Endothelial cell of umbilical vein (primary cell): Measurements from ENCODE around the gene ATAD3A. TPM values are rescaled to one million over a fixed set of nuclear protein-coding genes. Genes with fewer than 3 reads are reported as not detected.
"Not testable (repeated sequence)": the region's sequence is repeated elsewhere in the genome, so short reads cannot be mapped to it uniquely, and the experiment has no call there.

Experiments used
- BruUV-seq: library from RNA; stranded (reverse); fragments of 400-500 nt; replicated peaks from 2 replicates; lab custom pipeline; 2021; lab: Mats Ljungman, UMichigan
- CTCF ChIA-PET: fragments of 300-600, 350-600 bp; sonication (Branson Sonifier 250); formaldehyde crosslinking; loops from one replicate; lab custom pipeline; 2021; ENCODE audit warnings: antibody characterized with exemption, inconsistent platforms; lab: Charles Lee
- POLR2A ChIA-PET: fragments of 300-600, 350-600 bp; sonication (Branson Sonifier 250); formaldehyde crosslinking; loops from one replicate; lab custom pipeline; 2021; ENCODE audit warnings: antibody characterized with exemption, inconsistent platforms; lab: Charles Lee
- DNase-seq: peaks from one replicate; pipeline ENCODE4 v3.0.0-alpha.2; 2011; ENCODE audit warnings: low read depth, low spot score
- FAIRE-seq: peaks from 2 replicates; lab custom pipeline; 2011; peaks lifted over from hg19 to GRCh38; lab: Jason Lieb, UNC
- H2AFZ ChIP-seq: 2 replicates; pipeline ENCODE4 v1.6.0; 2012; ENCODE audit warnings: low read depth, low read length, control low read depth, inconsistent platforms
- H3K27ac ChIP-seq: 2 replicates; pipeline ENCODE4 v1.5.1; 2011; ENCODE audit warnings: low read depth, mild to moderate bottlenecking, control low read depth, low read length, moderate library complexity; ENCODE audit not compliant: insufficient read depth
- H3K27me3 ChIP-seq, 2 experiments: 2 replicates each; pipeline versions ENCODE4 v1.6.0 to v1.6.1; 2011; ENCODE audit warnings: low read length in 2 of 2, mixed read lengths in 1 of 2; ENCODE audit not compliant: control insufficient read depth in 2 of 2, insufficient read depth in 2 of 2
- H3K36me3 ChIP-seq, 2 experiments: 2 replicates in 1 of 2; 3 replicates in 1 of 2; pipeline ENCODE4 v1.5.1; 2011; ENCODE audit warnings: low read length in 2 of 2, mild to moderate bottlenecking in 1 of 2, moderate library complexity in 1 of 2; ENCODE audit not compliant: control insufficient read depth in 2 of 2, insufficient read depth in 2 of 2; ENCODE audit errors: extremely low read depth in 1 of 2
- H3K4me1 ChIP-seq: 3 replicates; pipeline ENCODE4 v1.5.1; 2011; ENCODE audit warnings: mild to moderate bottlenecking, low read length; ENCODE audit not compliant: control insufficient read depth, insufficient read depth; ENCODE audit errors: extremely low read depth
- H3K4me2 ChIP-seq: 2 replicates; pipeline ENCODE4 v1.6.1; 2011; ENCODE audit warnings: low read length, control low read depth, mixed read lengths; ENCODE audit not compliant: insufficient read depth
- H3K4me3 ChIP-seq, 3 experiments: fragments of 200-600 bp in 1 of 3; sonication (generic), shearing (Covaris generic) in 1 of 3; replicated peaks in 1 of 3; 2 replicates each; pipeline ENCODE4 v1.5.1; 2011 to 2016; ENCODE audit warnings: control low read depth in 3 of 3, low read length in 3 of 3, mild to moderate bottlenecking in 2 of 3, inconsistent platforms in 1 of 3, low read depth in 1 of 3, moderate library complexity in 1 of 3; ENCODE audit not compliant: insufficient read depth in 1 of 3
- H3K79me2 ChIP-seq: 2 replicates; pipeline ENCODE4 v1.6.0; 2012; ENCODE audit warnings: low read length, inconsistent platforms; ENCODE audit not compliant: control insufficient read depth, insufficient read depth
- H3K9ac ChIP-seq: replicated peaks from 2 replicates; pipeline ENCODE3; 2011; ENCODE audit warnings: low read length, control low read depth; ENCODE audit not compliant: insufficient read depth; ENCODE audit errors: extremely low read depth
- H3K9me1 ChIP-seq: replicated peaks from 3 replicates; pipeline ENCODE4 v1.6.0; 2011; ENCODE audit warnings: mild to moderate bottlenecking, low read length; ENCODE audit not compliant: control insufficient read depth, insufficient read depth; ENCODE audit errors: extremely low read depth
- H3K9me3 ChIP-seq: replicated peaks from 2 replicates; pipeline ENCODE4 v1.5.1; 2012; ENCODE audit warnings: low read length, inconsistent platforms; ENCODE audit not compliant: control insufficient read depth, insufficient read depth
- H4K20me1 ChIP-seq: replicated peaks from 2 replicates; pipeline ENCODE3; 2011; ENCODE audit warnings: mild to moderate bottlenecking, low read length; ENCODE audit not compliant: control insufficient read depth, insufficient read depth; ENCODE audit errors: extremely low read depth
- CTCF ChIP-seq, 2 donors: IDR thresholded peaks; 1 replicate in 1 of 2; 2 replicates in 1 of 2; pipeline ENCODE4 v1.5.1; 2011; ENCODE audit warnings: low read length in 2 of 2, mild to moderate bottlenecking in 2 of 2, moderate library complexity in 2 of 2, control low read depth in 1 of 2, inconsistent platforms in 1 of 2, low read depth in 1 of 2; ENCODE audit not compliant: insufficient read depth in 1 of 2; ENCODE audit errors: extremely low read depth in 1 of 2
- EZH2 ChIP-seq: IDR thresholded peaks from 2 replicates; pipeline ENCODE4 v1.6.1; 2012; ENCODE audit warnings: borderline replicate concordance, low read depth, mild to moderate bottlenecking, moderate library complexity, low read length, inconsistent platforms; ENCODE audit not compliant: severe bottlenecking
- FOS ChIP-seq: IDR thresholded peaks from 2 replicates; pipeline ENCODE4 v1.6.1; 2011; ENCODE audit warnings: mild to moderate bottlenecking, low read length, moderate library complexity, borderline replicate concordance; ENCODE audit not compliant: insufficient read depth
- GATA2 ChIP-seq: IDR thresholded peaks from 2 replicates; pipeline ENCODE4 v1.7.0; 2011; ENCODE audit warnings: low read depth, mild to moderate bottlenecking, moderate library complexity, mixed read lengths, low read length; ENCODE audit not compliant: insufficient read length, insufficient read depth
- MYC ChIP-seq: IDR thresholded peaks from one replicate; pipeline ENCODE4 v1.6.1; 2011; ENCODE audit warnings: mild to moderate bottlenecking, low read depth, low read length
- dilution Hi-C: fragments of 300-500 bp; cut with MboI; formaldehyde crosslinking; loops from one replicate; pipeline ENCODE4 v1.15.0; 2019; ENCODE audit warnings: low sequenced_read_pairs; ENCODE audit not compliant: extremely low pct_ligation_motif_present
- intact Hi-C: fragments of 100-400 bp; cut with micrococcal nuclease; formaldehyde crosslinking; loops from one replicate; pipeline ENCODE4 v1.10.0; 2022
- polyA plus RNA-seq, 4 experiments: library from polyadenylated mRNA; depleted of rRNA in 3 of 4; stranded (reverse) in 3 of 4; unstranded in 1 of 4; fragments of >200 nt; gene quantifications; 2 replicates each; pipeline versions ENCODE4 v1.2.1 to v1.2.3, GENCODE V29; 2011 to 2012; ENCODE audit warnings: missing spikeins in 1 of 4
- total RNA-seq: library from RNA; stranded (reverse); gene quantifications from 2 replicates; pipeline ENCODE4 v1.2.3, GENCODE V29; 2021

Gene ATAD3A
- total and polyA plus RNA-seq, 2 donors (not counting 3 experiments of a cell fraction or from before 2014, with no cell fraction given), result 24.9 to 55.2 TPM

DNA sequence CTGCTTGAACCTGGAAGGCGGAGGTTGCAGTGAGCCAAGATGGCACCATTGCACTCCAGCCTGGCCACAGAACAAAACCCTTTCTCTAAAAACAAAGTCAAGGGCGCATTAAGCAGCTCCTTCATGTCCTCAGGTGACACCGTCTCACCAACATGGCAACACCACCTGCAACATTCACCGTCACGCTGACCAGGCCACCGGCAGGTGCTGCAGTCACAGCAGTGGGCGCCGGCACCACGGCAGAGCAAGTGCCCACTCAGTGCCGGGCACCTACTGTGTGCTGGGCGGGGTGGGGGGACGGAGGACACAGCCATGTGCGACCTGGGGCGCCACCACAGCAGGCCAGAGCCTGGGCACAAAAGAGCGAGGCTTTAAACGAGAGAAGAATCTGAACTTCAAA is 28.2 kb upstream of the ATAD3A start:
- Histone ChIP-seq H3K36me3 (peaks cover 0 to 20% of the 10 kb centered on the region in 2 experiments), H3K9me1 (no peaks in the 10 kb centered on the region), H3K4me2 (no peak overlapping the region), H3K4me3 (no peak overlapping the region), H3K9ac (no peak overlapping the region), H3K27me3 (no peaks in the 10 kb centered on the region), H4K20me1 (no peaks in the 10 kb centered on the region), H3K27ac (no peak overlapping the region), H3K79me2 (no peaks in the 10 kb centered on the region), H3K4me1 (no peaks in the 10 kb centered on the region), H3K9me3 (no peaks in the 10 kb centered on the region), H2AFZ (no peak overlapping the region)
- dilution Hi-C loops (no loop called here), intact Hi-C loops (no loop called here)
- TF ChIP-seq GATA2 (no peak), CTCF (IDR thresholded peaks at IDR 0.05; ENCODE audit: extremely low read depth in 1 of 2, insufficient read depth in 1 of 2, low read depth in 1 of 2, low read length in 2 of 2) (no peak), EZH2 (no peak), MYC (no peak), FOS (no peak)
- CTCF ChIA-PET, result interaction anchor here (0.6 kb wide), 1 partner anchor 40 kb away, joined by 4 read pairs; no protein-coding TSS in a partner anchor
- POLR2A ChIA-PET, result no interaction called here
- BruUV-seq, result TSS peak; percentile 11
- no peak for FAIRE-seq
- DNase-seq, result no peak

- H3K9me1 ChIP-seq, H3K27ac ChIP-seq, BruUV-seq, dilution Hi-C loops, POLR2A ChIA-PET, H3K4me3 ChIP-seq, H3K9ac ChIP-seq, H3K4me1 ChIP-seq, H3K27me3 ChIP-seq, H2AFZ ChIP-seq, FAIRE-seq, CTCF ChIA-PET, H3K4me2 ChIP-seq, H4K20me1 ChIP-seq, H3K9me3 ChIP-seq, DNase-seq, intact Hi-C loops, H3K79me2 ChIP-seq: not testable (repeated sequence)
- H3K36me3 ChIP-seq, result peaks cover 3 to 20% of the 10 kb centered on the region in 2 experiments
Observed at GRCh38 chr1:1484976-1485750, 26.8 kb upstream of the ATAD3A start.

DNA sequence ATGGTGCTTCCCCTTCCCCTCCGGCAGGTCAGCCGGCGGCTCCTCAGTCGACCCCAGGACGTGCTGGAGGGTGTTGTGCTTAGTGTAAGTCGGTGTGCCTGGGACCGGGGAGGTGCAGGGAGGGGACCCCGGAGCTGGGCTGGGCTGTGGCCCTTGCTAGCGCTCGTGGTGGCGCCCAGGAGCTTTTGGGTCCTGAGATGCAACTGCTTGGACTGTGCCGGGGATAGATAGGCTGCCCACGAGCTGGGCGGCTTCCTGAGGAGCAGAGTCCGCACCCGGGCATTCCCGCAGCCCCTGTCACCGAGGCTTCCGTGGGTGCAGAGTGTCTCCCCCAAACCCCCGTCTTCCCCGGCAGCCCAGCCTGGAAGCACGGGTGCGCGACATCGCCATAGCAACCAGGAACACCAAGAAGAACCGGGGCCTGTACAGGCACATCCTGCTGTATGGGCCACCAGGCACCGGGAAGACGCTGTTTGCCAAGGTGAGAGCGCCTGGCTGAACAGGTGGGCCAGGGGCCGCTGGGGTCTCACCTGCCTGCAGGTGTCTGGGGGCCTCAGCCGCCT is 26.1 kb upstream of the ATAD3A start:
- H3K36me3 ChIP-seq, result peaks cover 3 to 24% of the 10 kb centered on the region in 2 experiments
- H3K4me3 ChIP-seq, H3K9me1 ChIP-seq, FAIRE-seq, intact Hi-C loops, H3K27me3 ChIP-seq, H4K20me1 ChIP-seq, CTCF ChIA-PET, POLR2A ChIA-PET, BruUV-seq, DNase-seq, H2AFZ ChIP-seq, H3K79me2 ChIP-seq, H3K4me1 ChIP-seq, H3K27ac ChIP-seq, H3K9me3 ChIP-seq, H3K9ac ChIP-seq, H3K4me2 ChIP-seq, dilution Hi-C loops: not testable (repeated sequence)
